HG03064 (cell line): ENCODE measurements around the gene ARHGEF26.

Experiments
- ATAC-seq: cut with Tn5 transposase; IDR thresholded peaks from one replicate; pipeline ENCODE4 v1.9.1; 2021; ENCODE audit warnings: low read depth; ENCODE audit not compliant: unreplicated experiment

Gene ARHGEF26

GRCh38 chr3:154244644-154245043, 123.5 kb downstream of the ARHGEF26 start:
- no peak for ATAC-seq

- ATAC-seq = no peak
These were observed 126.7 kb downstream of the ARHGEF26 start for GRCh38 chr3:154247806-154248415.

GRCh38 chr3:154250291-154250690, 129.1 kb downstream of the ARHGEF26 start:
- no peak for ATAC-seq

- ATAC-seq = no peak
These were observed 130.4 kb downstream of the ARHGEF26 start for GRCh38 chr3:154251610-154252009.

GRCh38 chr3:154252759-154253638, 131.8 kb downstream of the ARHGEF26 start:
- ATAC-seq = peak; percentile 76

GRCh38 chr3:154254527-154254926, 133.3 kb downstream of the ARHGEF26 start:
- ATAC-seq = no peak

- no peak for ATAC-seq
These were observed 152.2 kb downstream of the ARHGEF26 start for GRCh38 chr3:154273381-154273780.

GRCh38 chr3:154274348-154274747, 153.2 kb downstream of the ARHGEF26 start:
- ATAC-seq = no peak

GRCh38 chr3:154275292-154275691, 154.1 kb downstream of the ARHGEF26 start:
- ATAC-seq = no peak

GRCh38 chr3:154275965-154276364, 154.8 kb downstream of the ARHGEF26 start:
- ATAC-seq = no peak

GRCh38 chr3:154280161-154280560, 159.0 kb downstream of the ARHGEF26 start:
- no peak for ATAC-seq

- peak; percentile 70 for ATAC-seq
These were observed 164.0 kb downstream of the ARHGEF26 start for GRCh38 chr3:154285221-154285620.

- no peak for ATAC-seq
These were observed 169.0 kb downstream of the ARHGEF26 start for GRCh38 chr3:154290187-154290586.

GRCh38 chr3:154294016-154294415, 172.8 kb downstream of the ARHGEF26 start:
- no peak for ATAC-seq

- no peak for ATAC-seq
These were observed 180.4 kb downstream of the ARHGEF26 start for GRCh38 chr3:154301561-154301960.

GRCh38 chr3:154304116-154304786, 183.1 kb downstream of the ARHGEF26 start:
- ATAC-seq = no peak

GRCh38 chr3:154304936-154305335, 183.7 kb downstream of the ARHGEF26 start:
- no peak for ATAC-seq

GRCh38 chr3:154307363-154307762, 186.2 kb downstream of the ARHGEF26 start:
- ATAC-seq = no peak
